GM23338 (cell line): ENCODE results near the gene CLDN10. TPM values are rescaled to one million over a fixed set of nuclear protein-coding genes. Genes with fewer than 3 reads are reported as not detected.

Source experiments
- ATAC-seq: fragments of 200-7000 bp; cut with Tn5 transposase; 3 replicates; pipeline ENCODE4 v1.9.1; 2020
- DNase-seq: peaks from one replicate; pipeline ENCODE4 v3.0.0-alpha.2; 2015; ENCODE audit warnings: low spot score
- H2AFZ ChIP-seq: fragments of 200-600 bp; sonication (generic); 2 replicates; pipeline ENCODE4 v1.8.0; 2016; ENCODE audit warnings: antibody characterized with exemption, mild to moderate bottlenecking, moderate library complexity
- H3F3A ChIP-seq: fragments of 200-600 bp; sonication (generic); replicated peaks from 2 replicates; pipeline ENCODE4 v1.8.0; 2017; ENCODE audit warnings: antibody characterized with exemption, mixed run types, low read depth
- H3K27ac ChIP-seq: fragments of 200-600 bp; sonication (generic); 2 replicates; pipeline ENCODE4 v1.6.1; 2016; ENCODE audit warnings: low read depth
- H3K27me3 ChIP-seq: fragments of 200-600 bp; sonication (generic); 2 replicates; pipeline ENCODE4 v1.8.0; 2016; ENCODE audit warnings: mild to moderate bottlenecking, mixed run types, moderate library complexity; ENCODE audit not compliant: insufficient read depth
- H3K36me3 ChIP-seq: fragments of 200-600 bp; sonication (generic); 2 replicates; pipeline ENCODE4 v1.8.0; 2016; ENCODE audit warnings: mild to moderate bottlenecking; ENCODE audit not compliant: insufficient read depth
- H3K4me1 ChIP-seq: fragments of 200-600 bp; sonication (generic); 2 replicates; pipeline ENCODE4 v1.8.0; 2016; ENCODE audit warnings: mild to moderate bottlenecking, moderate library complexity; ENCODE audit not compliant: insufficient read depth
- H3K4me2 ChIP-seq: fragments of 200-600 bp; sonication (generic); 2 replicates; pipeline ENCODE4 v1.7.1; 2017; ENCODE audit warnings: mixed run types
- H3K4me3 ChIP-seq: fragments of 200-600 bp; sonication (generic); 2 replicates; pipeline ENCODE4 v1.6.1; 2016; ENCODE audit warnings: mixed run types
- H3K79me2 ChIP-seq: fragments of 200-600 bp; sonication (generic); replicated peaks from 2 replicates; pipeline ENCODE4 v1.8.0; 2017; ENCODE audit warnings: mild to moderate bottlenecking; ENCODE audit not compliant: insufficient read depth
- H3K9me2 ChIP-seq: fragments of 200-600 bp; sonication (generic); 2 replicates; pipeline ENCODE4 v1.8.0; 2017; ENCODE audit not compliant: insufficient read depth
- H4K20me1 ChIP-seq: fragments of 200-600 bp; sonication (generic); replicated peaks from 2 replicates; pipeline ENCODE4 v1.8.0; 2017; ENCODE audit warnings: mild to moderate bottlenecking; ENCODE audit not compliant: insufficient read depth
- H3K27ac Mint-ChIP-seq: 2 replicates; pipeline ENCODE4 v1.8.0; 2020; ENCODE audit warnings: inconsistent platforms, mild to moderate bottlenecking, moderate library complexity, mixed read lengths
- H3K27me3 Mint-ChIP-seq: 3 replicates; pipeline ENCODE4 v1.8.0; 2022; ENCODE audit warnings: low read depth, mild to moderate bottlenecking, moderate library complexity, mixed read lengths, inconsistent platforms; ENCODE audit not compliant: insufficient read depth, poor library complexity
- H3K36me3 Mint-ChIP-seq: 3 replicates; pipeline ENCODE4 v1.8.0; 2021; ENCODE audit warnings: low read depth, mild to moderate bottlenecking, inconsistent platforms, moderate library complexity, mixed read lengths
- H3K4me1 Mint-ChIP-seq: 3 replicates; pipeline ENCODE4 v1.8.0; 2020; ENCODE audit warnings: mild to moderate bottlenecking, inconsistent platforms, mixed read lengths
- H3K4me3 Mint-ChIP-seq: 3 replicates; pipeline ENCODE4 v1.8.0; 2021; ENCODE audit warnings: moderate library complexity, mild to moderate bottlenecking, inconsistent platforms, mixed read lengths
- H3K9me3 Mint-ChIP-seq: 3 replicates; pipeline ENCODE4 v1.8.0; 2020; ENCODE audit warnings: moderate library complexity, mild to moderate bottlenecking, inconsistent platforms, mixed read lengths
- CREB1 ChIP-seq: fragments of 250-450 bp; sonication (Bioruptor Pico); IDR thresholded peaks from 2 replicates; pipeline ENCODE4 v1.5.0; 2020; ENCODE audit warnings: low read depth, mild to moderate bottlenecking, moderate library complexity
- CTCF ChIP-seq, 2 experiments: fragments of 200-600 bp in 1 of 2; sonication (generic) in 1 of 2; conservative IDR thresholded peaks; 2 replicates each; pipeline versions ENCODE4 v1.5.1 to v1.6.1; 2016 to 2017; ENCODE audit warnings: antibody characterized with exemption in 2 of 2, low read depth in 2 of 2, mild to moderate bottlenecking in 2 of 2, moderate library complexity in 1 of 2
- ETS1 ChIP-seq: IDR thresholded peaks from 2 replicates; pipeline ENCODE4 v1.6.1; 2016; ENCODE audit warnings: antibody characterized with exemption
- EZH2 ChIP-seq: fragments of 200-600 bp; sonication (generic); IDR thresholded peaks from one replicate; pipeline ENCODE4 v1.8.0; 2017; ENCODE audit warnings: antibody characterized with exemption, mild to moderate bottlenecking, low read depth; ENCODE audit not compliant: unreplicated experiment
- EZH2phosphoT487 ChIP-seq: fragments of 200-600 bp; sonication (generic); IDR thresholded peaks from one replicate; pipeline ENCODE4 v1.8.1; 2018; ENCODE audit warnings: antibody characterized with exemption; ENCODE audit not compliant: unreplicated experiment
- JUNB ChIP-seq: IDR thresholded peaks from one replicate; pipeline ENCODE4 v1.6.1; 2016; ENCODE audit warnings: antibody characterized with exemption; ENCODE audit not compliant: unreplicated experiment
- NANOG ChIP-seq: IDR thresholded peaks from 2 replicates; pipeline ENCODE4 v1.6.1; 2016; ENCODE audit warnings: antibody characterized with exemption, borderline replicate concordance
- POLR2AphosphoS5 ChIP-seq: IDR thresholded peaks from 2 replicates; pipeline ENCODE4 v1.6.1; 2016; ENCODE audit warnings: antibody characterized with exemption, low read depth
- REST ChIP-seq: IDR thresholded peaks from one replicate; pipeline ENCODE4 v1.6.1; 2018; ENCODE audit warnings: antibody characterized with exemption; ENCODE audit not compliant: unreplicated experiment
- STAT1 ChIP-seq: IDR thresholded peaks from one replicate; pipeline ENCODE4 v1.6.1; 2016; ENCODE audit warnings: antibody characterized with exemption; ENCODE audit not compliant: unreplicated experiment
- polyA plus RNA-seq: library from polyadenylated mRNA; unstranded; fragments of >200 nt; fragmentation: Nextera tagmentation; extraction: Ambion mirVana; gene quantifications from 2 replicates; pipeline ENCODE4 v1.2.1, GENCODE V29; 2016
- total RNA-seq: library from RNA; depleted of rRNA; stranded (reverse); fragments of >200 nt; shearing (Covaris generic); gene quantifications from 2 replicates; pipeline ENCODE4 v1.2.3, GENCODE V29; 2014

The CLDN10 gene
- total and polyA plus RNA-seq, 2 experiments from 2014 or later, result 34.7 to 65.9 TPM

GRCh38 chr13:95516021-95516420 is 36.5 kb upstream of the CLDN10 start (continued):
- no peak for TF ChIP-seq JUNB
- no peak for TF ChIP-seq CTCF (conservative IDR thresholded peaks at IDR 0.05; ENCODE audit: low read depth in 2 of 2)
- no peak for TF ChIP-seq ETS1
- TF ChIP-seq EZH2, result no peak
- TF ChIP-seq STAT1, result no peak

GRCh38 chr13:95516492-95516891 is 36.0 kb upstream of the CLDN10 start:
- ATAC-seq, result no peak
- Histone ChIP-seq H3K27ac (peak overlapping the region; percentile 37; the same call in 1 of the 2 replicates), H3K4me1 (no peaks in the 10 kb centered on the region; the same call in 1 of the 2 replicates), H3F3A (no peaks in the 10 kb centered on the region), H2AFZ (0 out of 2 replicates have a peak overlapping the region, but pooled peaks have one; percentile 94), H3K4me3 (no peak overlapping the region), H3K9me2 (peaks cover 5% of the 10 kb centered on the region; the same call in 1 of the 2 replicates), H3K4me2 (0 out of 2 replicates have a peak overlapping the region, but pooled peaks have one; percentile 24), H3K27me3 (no peaks in the 10 kb centered on the region), H3K79me2 (no peaks in the 10 kb centered on the region), H3K36me3 (no peaks in the 10 kb centered on the region), H4K20me1 (no peaks in the 10 kb centered on the region)
- H3K27me3 Mint-ChIP-seq, result peaks cover 3% of the 10 kb centered on the region
- H3K4me1 Mint-ChIP-seq, result peaks cover 3% of the 10 kb centered on the region; the same call in 2 of the 3 replicates
- no peaks in the 10 kb centered on the region for H3K9me3 Mint-ChIP-seq
- DNase-seq, result no peak
- no peaks in the 10 kb centered on the region for H3K36me3 Mint-ChIP-seq
- no peak overlapping the region for H3K4me3 Mint-ChIP-seq
- H3K27ac Mint-ChIP-seq, result no peak overlapping the region
- TF ChIP-seq CREB1 (CRISPR knock-in tag) (no peak), JUNB (no peak), NANOG (no peak), POLR2AphosphoS5 (no peak), REST (no peak), EZH2phosphoT487 (no peak), CTCF (conservative IDR thresholded peaks at IDR 0.05; ENCODE audit: low read depth in 2 of 2) (no peak), STAT1 (no peak)
